Measurements from ENCODE around the gene PDS5A. TPM values are rescaled to one million over a fixed set of nuclear protein-coding genes. Genes with fewer than 3 reads are reported as not detected.

PDS5A gene
- total and polyA plus RNA-seq, 2 experiments from 2014 or later: 26.8 to 56.5 TPM

GRCh38 chr4:39932776-39933402, 44.8 kb downstream of the PDS5A start:
- Histone ChIP-seq H3K4me2 (ENCODE audit: unreplicated experiment) (no peak overlapping the region), H3F3A (ENCODE audit: insufficient read depth) (0 out of 2 replicates have a peak, but pooled peaks cover 15% of the 10 kb centered on the region), H2AFZ (no peak overlapping the region), H3K9me2 (ENCODE audit: insufficient read depth) (no peaks in the 10 kb centered on the region), H3K36me3 (ENCODE audit: low read depth) (0 out of 2 replicates have a peak, but pooled peaks cover 2% of the 10 kb centered on the region), H4K20me1 (ENCODE audit: insufficient read depth) (peaks cover 4% of the 10 kb centered on the region; the same call in 1 of the 2 replicates), H3K4me3 (no peak overlapping the region), H3K4me1 (ENCODE audit: insufficient read depth) (peaks cover 13% of the 10 kb centered on the region), H3K27me3 (replicated peaks; ENCODE audit: insufficient read depth) (no peaks in the 10 kb centered on the region), H3K27ac (peak overlapping the region; percentile 6; the same call in 1 of the 2 replicates), H3K9me3 (ENCODE audit: low read depth) (no peaks in the 10 kb centered on the region), H3K9ac (no peak overlapping the region), H3K79me2 (ENCODE audit: insufficient read depth) (peaks cover 98% of the 10 kb centered on the region)
- in situ Hi-C loops (cut with MboI): no loop called here
- TF ChIP-seq EZH2phosphoT487 (IDR thresholded peaks at IDR 0.05; ENCODE audit: insufficient read depth, low read depth): no peak
- no peak for TF ChIP-seq EZH2 (IDR thresholded peaks at IDR 0.05; ENCODE audit: insufficient read depth, poor library complexity, severe bottlenecking)
- WGBS, 2 experiments (ENCODE audit: low coverage in 1 of 2, low lambda C conversion rate in 2 of 2, missing lambda C conversion rate in 2 of 2): 96 to 99% methylated on average over 8 of the region's 8 CpGs
- no peak for DNase-seq

GRCh38 chr4:39931441-39931901, 46.2 kb downstream of the PDS5A start:
- no peak for DNase-seq
- H4K20me1 ChIP-seq (ENCODE audit: insufficient read depth): peaks cover 4% of the 10 kb centered on the region; the same call in 1 of the 2 replicates
- peaks cover 15% of the 10 kb centered on the region; the same call in 1 of the 2 replicates for H3F3A ChIP-seq (ENCODE audit: insufficient read depth)
- no peak overlapping the region for H3K4me3 ChIP-seq
- H3K9me2 ChIP-seq (ENCODE audit: insufficient read depth): no peaks in the 10 kb centered on the region
- H3K79me2 ChIP-seq (ENCODE audit: insufficient read depth): peaks cover 97% of the 10 kb centered on the region
- in situ Hi-C loops (cut with MboI): no loop called here
- no peak overlapping the region for H3K9ac ChIP-seq
- H3K27ac ChIP-seq: no peak overlapping the region
- no peaks in the 10 kb centered on the region for H3K9me3 ChIP-seq (ENCODE audit: low read depth)
- H3K36me3 ChIP-seq (ENCODE audit: low read depth): peaks cover 15% of the 10 kb centered on the region
- H3K4me1 ChIP-seq (ENCODE audit: insufficient read depth): peaks cover 13% of the 10 kb centered on the region
- H2AFZ ChIP-seq: no peak overlapping the region
- TF ChIP-seq EZH2 (IDR thresholded peaks at IDR 0.05; ENCODE audit: insufficient read depth, poor library complexity, severe bottlenecking) (no peak), EZH2phosphoT487 (IDR thresholded peaks at IDR 0.05; ENCODE audit: insufficient read depth, low read depth) (no peak)
- WGBS, 2 experiments (ENCODE audit: low coverage in 1 of 2, low lambda C conversion rate in 2 of 2, missing lambda C conversion rate in 2 of 2): 96 to 98% methylated on average over 5 of the region's 5 CpGs
- H3K27me3 ChIP-seq (replicated peaks; ENCODE audit: insufficient read depth): no peaks in the 10 kb centered on the region
- H3K4me2 ChIP-seq (ENCODE audit: unreplicated experiment): no peak overlapping the region

- peaks cover 33% of the 10 kb centered on the region for H3K36me3 ChIP-seq (ENCODE audit: low read depth)
- H4K20me1 ChIP-seq (ENCODE audit: insufficient read depth): peaks cover 4% of the 10 kb centered on the region; the same call in 1 of the 2 replicates
- no peak overlapping the region for H3K9ac ChIP-seq
- in situ Hi-C loops (cut with MboI): no loop called here
- peaks cover 12% of the 10 kb centered on the region; the same call in 1 of the 2 replicates for H3F3A ChIP-seq (ENCODE audit: insufficient read depth)
- no peak overlapping the region for H3K27ac ChIP-seq
- H3K4me3 ChIP-seq: no peak overlapping the region
- H3K4me2 ChIP-seq (ENCODE audit: unreplicated experiment): no peak overlapping the region
- H3K79me2 ChIP-seq (ENCODE audit: insufficient read depth): peaks cover 97% of the 10 kb centered on the region
- no peaks in the 10 kb centered on the region for H3K9me3 ChIP-seq (ENCODE audit: low read depth)
- no peaks in the 10 kb centered on the region for H3K27me3 ChIP-seq (replicated peaks; ENCODE audit: insufficient read depth)
- no peaks in the 10 kb centered on the region for H3K9me2 ChIP-seq (ENCODE audit: insufficient read depth)
- TF ChIP-seq EZH2phosphoT487 (IDR thresholded peaks at IDR 0.05; ENCODE audit: insufficient read depth, low read depth): no peak
- no peak for TF ChIP-seq EZH2 (IDR thresholded peaks at IDR 0.05; ENCODE audit: insufficient read depth, poor library complexity, severe bottlenecking)
- H2AFZ ChIP-seq: no peak overlapping the region
- 95 to 100% methylated on average over 2 of the region's 2 CpGs for WGBS, 2 experiments (ENCODE audit: low coverage in 1 of 2, low lambda C conversion rate in 2 of 2, missing lambda C conversion rate in 2 of 2)
- DNase-seq: no peak
- peaks cover 6% of the 10 kb centered on the region for H3K4me1 ChIP-seq (ENCODE audit: insufficient read depth)
Measured at GRCh38 chr4:39928538-39928937, 49.2 kb downstream of the PDS5A start.

GRCh38 chr4:39924014-39924413, 53.7 kb downstream of the PDS5A start:
- Histone ChIP-seq H3K79me2 (ENCODE audit: insufficient read depth) (peaks cover 89% of the 10 kb centered on the region), H3K9ac (no peak overlapping the region), H2AFZ (no peak overlapping the region), H3K9me2 (ENCODE audit: insufficient read depth) (no peaks in the 10 kb centered on the region), H3F3A (ENCODE audit: insufficient read depth) (no peaks in the 10 kb centered on the region; the same call in 1 of the 2 replicates), H3K27me3 (replicated peaks; ENCODE audit: insufficient read depth) (no peaks in the 10 kb centered on the region), H3K9me3 (ENCODE audit: low read depth) (no peaks in the 10 kb centered on the region), H3K4me1 (ENCODE audit: insufficient read depth) (no peaks in the 10 kb centered on the region), H3K27ac (no peak overlapping the region), H3K36me3 (ENCODE audit: low read depth) (peaks cover 47% of the 10 kb centered on the region), H3K4me2 (ENCODE audit: unreplicated experiment) (no peak overlapping the region), H3K4me3 (no peak overlapping the region), H4K20me1 (ENCODE audit: insufficient read depth) (no peaks in the 10 kb centered on the region)
- DNase-seq: no peak
- no peak for TF ChIP-seq EZH2 (IDR thresholded peaks at IDR 0.05; ENCODE audit: insufficient read depth, poor library complexity, severe bottlenecking)
- TF ChIP-seq EZH2phosphoT487 (IDR thresholded peaks at IDR 0.05; ENCODE audit: insufficient read depth, low read depth): no peak
- WGBS, 2 experiments (ENCODE audit: low coverage in 1 of 2, low lambda C conversion rate in 2 of 2, missing lambda C conversion rate in 2 of 2): 87 to 89% methylated on average over 2 of the region's 2 CpGs
- in situ Hi-C loops (cut with MboI): no loop called here
